Endothelial cell of umbilical vein (primary cell): Measurements from ENCODE around the gene CIB4.

Experiments used
- CTCF ChIP-seq, 2 donors: IDR thresholded peaks; 1 replicate in 1 of 2; 2 replicates in 1 of 2; pipeline ENCODE4 v1.5.1; 2011; ENCODE audit warnings: low read length in 2 of 2, mild to moderate bottlenecking in 2 of 2, moderate library complexity in 2 of 2, control low read depth in 1 of 2, inconsistent platforms in 1 of 2, low read depth in 1 of 2; ENCODE audit not compliant: insufficient read depth in 1 of 2; ENCODE audit errors: extremely low read depth in 1 of 2
- MAX ChIP-seq: IDR thresholded peaks from 2 replicates; pipeline ENCODE4 v1.6.1; 2011; ENCODE audit not compliant: insufficient read depth, insufficient read length
- POLR2A ChIP-seq: IDR thresholded peaks from 2 replicates; pipeline ENCODE4 v1.6.1; 2012; ENCODE audit warnings: low read depth, mild to moderate bottlenecking, control low read depth, low read length
- POLR2AphosphoS5 ChIP-seq: IDR thresholded peaks from 2 replicates; pipeline ENCODE4 v1.6.1; 2012; ENCODE audit warnings: low read depth, mild to moderate bottlenecking, control low read depth, low read length, moderate library complexity; ENCODE audit not compliant: insufficient read depth

- TF ChIP-seq CTCF (IDR thresholded peaks at IDR 0.05; ENCODE audit: extremely low read depth in 1 of 2, insufficient read depth in 1 of 2, low read depth in 1 of 2, low read length in 2 of 2) (no peak), POLR2A (no peak), MAX (no peak), POLR2AphosphoS5 (no peak)
These were observed 44.0 kb downstream of the CIB4 start for GRCh38 chr2:26597197-26597596.
